ENCODE results near the gene POU4F1.

GRCh38 chr13:78569029-78569428 is 34.3 kb downstream of the POU4F1 start:
- TF ChIP-seq CTCF (IDR thresholded peaks at IDR 0.05) (no peak), POLR2A (IDR thresholded peaks at IDR 0.05) (no peak)

All from body of pancreas (tissue), 4 donors.